GM21528 (cell line): ENCODE results near the gene IGFBP2.

ENCODE experiments used
- ATAC-seq: cut with Tn5 transposase; IDR thresholded peaks from one replicate; pipeline ENCODE4 v1.9.1; 2021; ENCODE audit warnings: mild to moderate bottlenecking, moderate library complexity; ENCODE audit not compliant: unreplicated experiment, low FRiP score

IGFBP2 gene

DNA sequence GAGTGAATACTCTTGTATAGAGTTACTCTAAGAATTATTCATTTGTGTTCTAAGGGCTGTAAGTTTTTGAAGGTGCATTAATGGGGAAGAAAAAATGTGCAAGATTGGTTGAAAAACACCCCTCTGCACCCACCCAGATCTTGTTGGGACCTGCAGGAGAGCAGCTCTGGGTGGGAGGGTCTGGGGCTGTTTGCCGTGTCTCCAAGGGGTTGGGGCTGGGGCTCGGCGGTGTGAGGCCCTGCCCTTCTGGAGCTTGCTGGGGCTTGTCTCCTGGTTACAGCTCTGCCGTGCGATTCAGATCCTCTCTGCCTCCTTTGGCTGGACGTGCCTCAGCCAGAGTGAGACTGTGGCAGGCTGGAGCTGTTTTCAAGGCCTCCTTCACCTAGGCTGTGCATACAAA lies 26.1 kb downstream of the IGFBP2 start:
- no peak for ATAC-seq

DNA sequence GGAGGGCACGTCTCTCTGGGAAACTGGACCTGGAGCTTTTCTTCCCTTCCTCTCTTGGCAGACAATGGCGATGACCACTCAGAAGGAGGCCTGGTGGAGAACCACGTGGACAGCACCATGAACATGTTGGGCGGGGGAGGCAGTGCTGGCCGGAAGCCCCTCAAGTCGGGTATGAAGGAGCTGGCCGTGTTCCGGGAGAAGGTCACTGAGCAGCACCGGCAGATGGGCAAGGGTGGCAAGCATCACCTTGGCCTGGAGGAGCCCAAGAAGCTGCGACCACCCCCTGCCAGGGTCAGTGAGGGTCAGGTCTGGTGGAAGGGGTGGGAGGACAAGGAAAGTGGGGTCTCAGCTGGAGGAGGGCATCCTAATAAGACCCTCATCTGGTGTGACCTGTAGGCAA lies 27.3 kb downstream of the IGFBP2 start:
- no peak for ATAC-seq

DNA sequence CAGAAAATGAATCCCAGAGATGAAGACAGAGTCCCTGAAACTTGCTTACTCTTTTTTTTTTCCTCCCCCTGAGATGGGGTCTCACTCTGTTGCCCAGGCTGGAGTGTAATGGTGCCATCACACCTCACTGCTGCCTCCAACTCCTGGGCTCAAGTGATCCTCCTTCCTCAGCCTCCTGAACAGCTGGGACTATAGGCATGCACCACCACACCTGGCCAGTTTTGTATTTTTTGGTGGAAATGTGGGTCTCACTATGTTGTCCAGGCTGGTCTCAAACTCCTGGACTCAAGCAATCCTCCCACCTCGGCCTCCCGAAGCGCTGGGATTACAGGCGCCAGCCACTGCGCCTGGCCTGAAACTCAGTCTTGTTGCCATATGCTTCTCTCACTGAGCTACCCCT lies 27.8 kb downstream of the IGFBP2 start:
- ATAC-seq, result no peak

DNA sequence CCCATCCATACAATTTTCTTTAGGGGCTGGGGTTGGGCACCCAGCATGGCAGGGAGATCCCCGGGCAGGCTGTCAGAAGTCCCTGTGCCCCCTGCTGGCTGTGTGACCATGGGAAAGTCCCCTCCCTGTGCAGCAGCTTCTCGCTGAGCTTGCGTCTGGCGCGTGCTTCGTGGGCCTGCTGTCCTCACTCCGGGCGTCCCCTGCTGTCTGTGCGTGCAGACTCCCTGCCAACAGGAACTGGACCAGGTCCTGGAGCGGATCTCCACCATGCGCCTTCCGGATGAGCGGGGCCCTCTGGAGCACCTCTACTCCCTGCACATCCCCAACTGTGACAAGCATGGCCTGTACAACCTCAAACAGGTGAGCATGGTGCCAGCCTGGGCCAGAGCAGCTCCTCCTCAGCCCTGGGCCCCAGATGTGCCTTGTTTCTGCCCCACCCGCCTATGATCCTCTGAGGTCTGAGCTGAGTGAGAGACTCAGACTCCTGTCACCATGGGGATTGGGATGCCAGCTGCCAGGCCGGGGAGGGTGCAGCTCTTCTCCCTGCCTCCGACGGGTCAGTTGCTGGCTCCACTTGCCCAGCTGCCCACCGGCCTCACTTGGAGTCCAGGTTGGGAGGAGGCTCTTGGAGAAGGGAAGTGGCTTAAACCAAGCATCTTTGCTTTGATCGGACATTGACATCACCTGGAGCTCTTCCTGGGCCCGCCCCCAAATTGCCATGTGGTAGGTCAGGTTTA lies 28.6 kb downstream of the IGFBP2 start:
- no peak for ATAC-seq

DNA sequence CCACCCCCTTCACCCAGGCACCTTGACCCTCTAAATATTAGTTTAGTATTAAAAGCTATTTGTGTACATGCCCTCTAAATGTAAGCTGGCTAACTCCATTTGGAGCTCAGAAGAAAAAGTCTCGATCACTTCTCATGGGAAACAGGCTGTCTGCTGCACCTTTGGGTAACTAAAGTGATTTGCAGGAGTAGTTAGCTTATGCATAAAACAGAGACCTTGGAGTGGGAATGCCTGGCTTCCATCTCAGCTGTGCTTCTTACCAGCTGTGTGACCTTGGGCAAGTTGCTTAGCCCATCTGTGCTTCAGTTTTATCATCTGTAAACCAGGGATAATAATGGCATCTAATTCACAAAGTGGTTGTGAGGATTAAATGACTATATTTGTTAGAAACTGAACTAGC lies 29.9 kb downstream of the IGFBP2 start:
- no peak for ATAC-seq

DNA sequence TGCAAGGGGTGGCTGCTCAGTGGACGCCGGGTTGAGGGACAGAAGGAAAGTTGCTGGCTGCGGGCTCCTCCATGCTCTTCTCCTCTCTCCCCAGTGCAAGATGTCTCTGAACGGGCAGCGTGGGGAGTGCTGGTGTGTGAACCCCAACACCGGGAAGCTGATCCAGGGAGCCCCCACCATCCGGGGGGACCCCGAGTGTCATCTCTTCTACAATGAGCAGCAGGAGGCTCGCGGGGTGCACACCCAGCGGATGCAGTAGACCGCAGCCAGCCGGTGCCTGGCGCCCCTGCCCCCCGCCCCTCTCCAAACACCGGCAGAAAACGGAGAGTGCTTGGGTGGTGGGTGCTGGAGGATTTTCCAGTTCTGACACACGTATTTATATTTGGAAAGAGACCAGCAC lies 30.6 kb downstream of the IGFBP2 start:
- ATAC-seq, result no peak

DNA sequence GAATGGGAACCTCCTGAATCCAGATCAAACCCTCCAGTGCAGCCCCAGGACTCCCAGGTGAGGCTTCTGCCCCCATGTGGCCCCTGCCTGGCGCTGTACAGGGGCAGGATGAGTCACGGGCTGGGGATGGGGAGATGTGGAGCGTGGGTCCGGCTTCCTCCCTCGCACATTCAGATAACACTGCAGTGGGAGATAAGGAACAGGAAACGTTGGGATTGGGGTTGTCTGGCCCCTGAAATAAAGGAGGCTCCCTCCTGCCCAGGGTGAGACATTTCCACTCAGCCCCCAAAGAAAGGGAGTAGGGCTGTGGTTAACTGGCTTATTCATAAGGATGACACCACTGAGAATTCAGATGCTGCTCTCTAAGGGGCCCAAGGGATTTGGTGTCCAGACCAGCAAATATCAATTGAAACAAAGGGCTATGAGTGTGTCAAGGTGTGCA lies 31.4 kb downstream of the IGFBP2 start:
- no peak for ATAC-seq

DNA sequence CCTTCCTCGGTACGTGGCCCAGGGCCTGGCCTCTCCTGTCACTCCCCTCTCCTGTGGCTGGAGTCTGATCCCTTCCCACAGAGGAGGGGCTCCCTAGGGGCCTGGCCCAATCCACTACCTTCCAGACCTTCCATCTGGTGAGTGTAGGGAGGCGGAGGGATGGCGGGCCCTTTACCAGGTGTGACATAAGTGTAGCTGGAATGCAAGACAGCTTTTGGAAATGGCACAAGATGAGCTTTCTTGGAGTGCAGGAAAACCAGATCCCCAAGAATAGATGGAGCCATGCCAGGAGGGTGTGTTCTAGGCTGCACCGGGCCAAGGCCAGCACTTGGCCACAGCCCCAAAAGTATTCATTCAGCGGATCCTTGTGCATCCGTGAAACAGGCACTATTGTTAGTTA lies 32.0 kb downstream of the IGFBP2 start:
- no peak for ATAC-seq

DNA sequence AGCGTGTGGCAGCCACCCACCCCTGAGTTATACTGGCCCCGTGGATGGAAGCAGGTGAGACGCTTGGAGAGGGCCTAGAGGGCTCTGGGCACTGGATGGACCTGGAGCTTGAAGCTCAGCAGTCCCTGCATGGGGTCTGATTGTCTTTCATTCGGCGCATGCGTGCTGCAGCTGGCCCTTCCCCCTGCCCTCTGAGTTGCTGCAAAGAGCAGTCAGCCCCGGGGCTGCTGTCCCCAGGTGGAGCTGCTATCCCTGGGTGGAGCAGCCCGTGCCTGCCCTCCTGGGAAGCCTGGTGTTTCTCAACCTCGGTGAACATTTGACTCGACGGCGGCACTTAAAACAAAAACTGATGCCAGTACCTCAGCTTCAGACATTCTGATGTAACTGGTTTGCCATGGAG lies 32.5 kb downstream of the IGFBP2 start:
- no peak for ATAC-seq

DNA sequence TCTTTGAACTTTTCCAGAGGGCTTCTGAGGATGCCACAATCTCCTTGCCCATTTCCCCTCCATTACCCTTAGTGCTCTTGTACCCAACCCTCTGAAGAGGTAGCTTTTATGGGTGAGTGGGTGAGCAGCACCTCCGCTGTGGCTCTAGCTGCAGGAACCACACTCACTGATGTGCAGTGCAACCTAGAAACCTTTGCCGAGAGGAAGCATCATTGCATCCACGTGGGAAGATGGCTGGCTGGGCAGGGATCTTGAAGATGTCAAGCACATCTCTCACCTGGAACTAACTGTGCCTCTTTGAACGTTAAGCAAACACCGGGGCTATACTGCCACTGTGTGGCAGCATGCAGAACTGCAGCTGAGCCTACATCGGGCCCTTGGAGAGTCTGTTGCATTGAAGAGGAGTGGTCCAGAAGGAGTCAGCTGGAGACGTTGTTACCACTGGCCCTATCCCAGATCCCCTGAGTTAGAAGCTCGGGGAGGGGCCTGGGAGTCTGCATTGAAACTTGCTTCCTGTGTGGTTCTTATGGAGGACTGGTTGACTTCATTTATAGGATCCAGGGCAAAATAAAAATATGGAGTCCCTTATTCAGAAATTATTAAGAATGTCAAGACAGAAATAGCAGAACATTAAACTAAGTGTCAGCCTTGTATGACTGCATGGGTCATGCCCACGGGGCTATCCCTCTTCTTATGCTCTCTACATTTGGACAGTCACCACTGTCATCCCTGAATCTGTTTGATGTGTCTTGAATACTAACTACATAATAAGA lies 33.4 kb downstream of the IGFBP2 start:
- ATAC-seq, result peak; percentile 82

DNA sequence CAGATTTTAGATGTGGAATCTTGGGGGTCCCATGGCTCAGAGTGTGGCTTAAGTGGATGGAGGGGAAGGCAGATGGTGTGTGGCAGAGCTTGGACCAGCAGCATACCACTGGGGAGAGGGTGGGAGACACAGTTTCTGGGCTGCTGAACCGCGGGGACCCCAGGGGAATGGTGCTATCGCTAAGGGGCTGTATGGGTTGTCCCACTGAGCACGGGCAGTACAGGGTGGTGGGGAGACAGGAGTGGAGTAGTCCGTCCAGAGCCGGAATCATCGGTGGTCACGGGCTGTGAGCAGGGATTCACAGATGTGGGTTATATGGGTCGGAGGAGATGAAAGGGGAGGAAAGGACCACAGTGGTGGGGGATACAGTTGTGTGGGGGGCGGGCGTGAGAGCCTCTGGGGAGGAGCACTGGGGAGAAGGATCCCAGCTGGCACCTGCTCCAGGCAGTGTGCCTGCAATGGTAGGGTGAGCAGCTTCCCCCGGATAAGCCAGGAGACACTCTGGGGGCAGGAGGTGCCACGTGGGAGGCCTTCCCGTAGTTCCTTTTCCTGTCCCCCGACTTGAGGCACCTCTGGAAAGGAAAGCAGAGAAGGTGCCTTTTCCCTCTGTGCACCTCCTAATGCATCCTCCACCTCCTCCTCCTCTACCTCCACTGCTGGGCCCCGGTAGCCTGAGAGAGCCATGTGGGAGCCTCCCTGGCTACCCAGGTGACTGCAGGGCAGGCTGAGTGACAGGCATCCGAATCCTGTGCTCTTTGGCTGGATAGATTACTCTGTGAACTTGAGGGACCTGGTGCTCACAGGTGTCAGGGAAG lies 37.3 kb downstream of the IGFBP2 start:
- ATAC-seq, result no peak

DNA sequence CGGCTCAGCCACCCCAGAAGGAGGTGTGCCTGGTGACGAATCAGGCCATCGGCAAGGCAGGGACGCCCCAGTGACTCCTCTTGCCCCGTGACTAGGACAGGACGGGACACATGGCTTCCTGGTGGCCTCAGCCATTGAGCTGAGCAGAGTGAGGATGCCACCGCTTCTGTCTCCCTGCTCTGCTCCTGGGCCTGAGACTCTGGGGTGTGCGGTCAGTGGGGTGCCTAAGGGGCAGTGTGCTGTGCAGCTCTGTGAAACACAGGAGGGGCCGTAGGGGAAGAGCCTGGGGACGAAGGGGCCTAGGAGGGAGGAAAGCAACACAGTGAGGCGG lies 37.8 kb downstream of the IGFBP2 start:
- no peak for ATAC-seq

DNA sequence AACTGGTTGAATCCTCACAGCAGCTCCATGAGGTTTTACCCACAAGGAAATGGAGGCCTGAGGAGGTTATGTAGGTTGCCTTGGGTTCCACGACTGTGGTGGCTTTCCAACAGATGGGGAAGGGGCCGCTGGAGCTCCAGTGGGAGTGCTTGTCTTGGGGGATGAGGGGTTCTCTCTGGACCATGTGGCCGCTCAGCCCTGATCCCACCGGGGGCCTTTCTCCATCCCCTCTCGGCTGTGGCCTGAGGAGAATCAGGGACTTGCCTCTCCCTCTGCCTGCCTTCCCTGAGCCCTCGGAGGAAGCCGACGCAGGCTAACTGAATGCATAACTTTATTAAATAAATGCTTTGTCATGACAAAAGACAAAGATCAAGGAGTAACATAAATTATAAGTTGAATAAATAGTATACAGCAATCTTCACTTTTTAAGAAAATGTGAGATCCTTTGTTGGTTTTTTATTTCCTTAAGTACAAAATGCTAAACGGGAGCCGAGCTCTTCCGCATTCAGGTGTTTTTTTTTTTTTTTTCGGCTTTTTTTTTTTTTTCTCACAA lies 38.6 kb downstream of the IGFBP2 start:
- no peak for ATAC-seq

DNA sequence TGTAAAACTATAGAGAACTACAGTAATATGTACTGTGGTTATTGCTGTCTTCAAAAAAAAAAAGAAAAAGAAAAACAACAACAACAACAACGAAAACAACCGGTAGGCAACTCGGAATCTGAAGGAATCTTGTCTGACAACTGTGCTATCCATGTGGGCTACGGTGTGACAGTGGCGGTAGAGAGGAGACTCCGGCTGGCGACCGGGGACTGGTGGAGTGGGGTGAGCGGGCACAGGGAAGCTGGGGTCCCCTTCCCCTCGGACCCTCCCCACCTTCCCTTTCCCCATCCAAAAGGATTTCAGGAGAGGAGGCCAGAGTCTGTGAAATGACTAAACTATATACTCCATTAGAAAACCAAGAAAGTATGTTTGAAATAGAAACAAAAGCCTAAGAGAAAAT lies 39.2 kb downstream of the IGFBP2 start:
- ATAC-seq, result no peak

DNA sequence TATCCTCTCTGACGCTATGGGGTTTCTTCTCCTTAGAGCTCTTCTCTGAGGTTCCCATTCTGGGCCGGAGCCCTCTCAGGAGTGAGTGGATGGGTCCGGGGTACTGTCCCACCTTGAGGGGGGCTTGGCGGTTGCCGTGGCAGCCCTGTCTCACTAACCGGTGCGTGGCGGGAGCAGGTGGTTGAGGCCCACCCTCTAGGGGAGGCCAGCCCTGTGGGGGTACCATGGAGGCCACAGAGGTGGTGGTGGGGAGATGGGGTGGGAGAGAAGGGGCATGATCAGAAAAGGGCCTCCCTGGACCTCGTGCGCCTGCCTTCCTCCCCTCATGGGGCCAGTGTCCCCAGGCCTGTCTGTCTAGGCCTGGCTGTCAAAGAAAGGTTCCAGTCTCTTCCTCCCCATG lies 39.8 kb downstream of the IGFBP2 start:
- no peak for ATAC-seq

DNA sequence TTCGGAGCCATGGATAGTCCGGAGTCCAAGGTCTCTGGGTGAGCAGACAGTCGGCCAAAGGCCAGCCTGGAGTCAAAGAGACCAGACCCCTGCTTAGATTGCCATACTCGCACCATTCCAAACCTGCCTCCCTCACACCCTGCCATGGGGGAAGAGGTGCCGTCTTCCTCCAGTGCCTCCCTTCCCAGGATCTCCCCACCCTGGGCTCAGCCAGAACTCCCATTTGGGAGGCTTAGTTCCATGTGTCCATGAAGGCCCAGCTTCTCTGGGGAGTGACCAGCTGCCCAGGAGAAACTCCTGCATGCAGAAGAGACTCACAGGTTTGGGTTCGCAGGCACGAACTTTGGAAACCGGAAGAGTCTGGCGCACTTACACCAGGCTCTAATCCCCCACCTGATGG lies 40.4 kb downstream of the IGFBP2 start:
- no peak for ATAC-seq

DNA sequence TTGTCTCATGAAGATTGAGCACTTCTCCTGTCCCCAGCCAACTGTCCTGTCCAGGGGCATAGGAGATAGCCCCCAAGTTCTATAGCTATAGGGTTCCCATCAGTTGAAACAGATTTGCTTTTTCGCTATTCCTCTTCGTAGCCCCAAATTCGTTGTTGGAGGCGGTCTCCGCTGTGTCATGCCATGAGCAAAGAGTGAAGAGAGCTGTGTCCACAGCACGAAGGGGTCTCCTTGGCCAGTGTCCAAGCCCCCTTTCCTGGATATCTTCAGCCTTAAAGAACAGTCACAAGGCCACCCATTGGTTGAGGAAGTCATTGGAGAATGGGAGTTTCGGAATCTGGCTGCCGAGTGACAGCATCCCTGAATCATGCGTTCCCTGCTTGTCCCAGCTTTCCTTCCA lies 41.2 kb downstream of the IGFBP2 start:
- ATAC-seq, result no peak

DNA sequence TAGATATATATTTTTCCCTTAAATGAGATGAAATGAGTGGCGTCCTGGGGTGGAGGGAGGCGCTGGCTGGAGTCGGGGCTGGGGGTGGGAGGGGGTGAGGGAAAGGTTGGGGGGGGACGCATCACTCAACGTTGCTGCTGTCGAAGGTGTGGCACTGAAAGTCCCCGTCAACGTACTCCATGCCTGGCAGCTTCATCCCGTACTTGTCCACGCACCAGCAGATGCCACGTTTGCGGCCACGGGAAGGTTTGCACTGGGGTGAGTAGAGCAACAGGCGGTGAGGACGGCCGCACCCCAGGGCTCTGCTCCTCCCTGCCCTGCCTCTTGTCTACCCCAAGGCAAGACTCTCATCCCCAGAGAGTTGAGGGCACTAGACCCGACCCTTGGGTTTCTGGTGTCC lies 43.4 kb downstream of the IGFBP2 start:
- no peak for ATAC-seq

DNA sequence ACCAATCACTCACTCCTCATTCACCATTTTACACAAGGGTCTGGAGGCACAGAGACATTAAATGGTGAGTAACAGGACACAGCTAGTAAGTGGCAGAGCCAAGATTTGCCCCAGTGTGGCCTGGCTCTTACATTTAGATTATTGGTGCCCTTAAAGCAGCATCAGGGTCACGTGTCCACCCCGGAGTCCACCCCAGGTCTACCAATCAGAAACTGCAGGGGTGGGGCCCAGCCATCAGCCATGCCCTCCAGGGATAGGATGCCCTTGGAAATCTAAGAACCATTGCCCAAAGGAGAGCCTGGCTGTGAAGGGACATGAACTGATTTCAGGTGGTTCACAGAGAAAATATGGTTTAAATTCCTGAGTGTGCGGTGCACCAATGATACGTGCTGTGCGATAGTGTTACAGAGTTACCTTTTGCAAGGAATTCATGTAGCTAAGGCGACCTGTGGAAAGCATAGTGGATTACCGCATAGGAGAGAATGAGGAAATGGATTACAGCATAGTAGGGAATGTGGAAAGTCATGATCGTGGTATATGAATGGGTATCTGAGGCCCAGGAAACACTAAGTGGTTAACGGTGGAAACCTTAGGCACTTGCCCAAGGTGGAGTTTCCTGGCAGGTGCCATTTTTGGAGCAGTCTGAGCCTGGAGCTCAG lies 44.3 kb downstream of the IGFBP2 start:
- no peak for ATAC-seq

DNA sequence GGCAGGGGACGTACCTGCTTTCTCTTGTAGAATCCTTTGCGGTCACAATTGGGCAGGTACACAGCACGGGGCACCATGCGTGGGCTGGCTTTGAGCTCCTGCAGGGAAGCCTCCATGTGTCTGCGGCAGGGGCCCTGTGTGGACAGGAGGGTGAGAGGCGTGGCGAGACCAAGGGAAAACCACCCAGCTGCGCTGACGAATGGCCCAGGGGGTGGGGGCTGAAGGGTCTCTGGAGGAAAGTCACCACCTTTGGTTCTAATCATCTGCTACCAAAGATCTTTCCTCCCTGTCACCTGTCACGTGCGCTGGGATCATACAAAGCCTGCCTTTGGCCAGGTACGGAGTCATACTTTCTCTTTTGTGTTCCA lies 44.9 kb downstream of the IGFBP2 start:
- no peak for ATAC-seq
